D721Med (cell line): ENCODE results near the gene DRC3.
"Not testable (repeated sequence)": the region's sequence is repeated elsewhere in the genome, so short reads cannot be mapped to it uniquely, and the experiment has no call there.

Source experiments
- DNase-seq: peaks from one replicate; pipeline ENCODE4 v3.0.0; 2011; ENCODE audit warnings: low spot score; ENCODE audit not compliant: insufficient read length
- FAIRE-seq: peaks from 2 replicates; lab custom pipeline; 2011; peaks lifted over from hg19 to GRCh38; lab: Jason Lieb, UNC
- TF ChIP-seq, protein P1 (sequence below): IDR thresholded peaks from 2 replicates; pipeline ENCODE4 v1.5.1; 2012; ENCODE audit warnings: mild to moderate bottlenecking, control low read depth; ENCODE audit not compliant: insufficient read depth; ENCODE audit errors: missing control alignments

DRC3 gene

GRCh38 chr17:17950347-17950746 lies 22.3 kb upstream of the DRC3 start:
- DNase-seq (no peak), FAIRE-seq (no peak)
- TF ChIP-seq, protein P1, sequence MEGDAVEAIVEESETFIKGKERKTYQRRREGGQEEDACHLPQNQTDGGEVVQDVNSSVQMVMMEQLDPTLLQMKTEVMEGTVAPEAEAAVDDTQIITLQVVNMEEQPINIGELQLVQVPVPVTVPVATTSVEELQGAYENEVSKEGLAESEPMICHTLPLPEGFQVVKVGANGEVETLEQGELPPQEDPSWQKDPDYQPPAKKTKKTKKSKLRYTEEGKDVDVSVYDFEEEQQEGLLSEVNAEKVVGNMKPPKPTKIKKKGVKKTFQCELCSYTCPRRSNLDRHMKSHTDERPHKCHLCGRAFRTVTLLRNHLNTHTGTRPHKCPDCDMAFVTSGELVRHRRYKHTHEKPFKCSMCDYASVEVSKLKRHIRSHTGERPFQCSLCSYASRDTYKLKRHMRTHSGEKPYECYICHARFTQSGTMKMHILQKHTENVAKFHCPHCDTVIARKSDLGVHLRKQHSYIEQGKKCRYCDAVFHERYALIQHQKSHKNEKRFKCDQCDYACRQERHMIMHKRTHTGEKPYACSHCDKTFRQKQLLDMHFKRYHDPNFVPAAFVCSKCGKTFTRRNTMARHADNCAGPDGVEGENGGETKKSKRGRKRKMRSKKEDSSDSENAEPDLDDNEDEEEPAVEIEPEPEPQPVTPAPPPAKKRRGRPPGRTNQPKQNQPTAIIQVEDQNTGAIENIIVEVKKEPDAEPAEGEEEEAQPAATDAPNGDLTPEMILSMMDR: no peak

DNA sequence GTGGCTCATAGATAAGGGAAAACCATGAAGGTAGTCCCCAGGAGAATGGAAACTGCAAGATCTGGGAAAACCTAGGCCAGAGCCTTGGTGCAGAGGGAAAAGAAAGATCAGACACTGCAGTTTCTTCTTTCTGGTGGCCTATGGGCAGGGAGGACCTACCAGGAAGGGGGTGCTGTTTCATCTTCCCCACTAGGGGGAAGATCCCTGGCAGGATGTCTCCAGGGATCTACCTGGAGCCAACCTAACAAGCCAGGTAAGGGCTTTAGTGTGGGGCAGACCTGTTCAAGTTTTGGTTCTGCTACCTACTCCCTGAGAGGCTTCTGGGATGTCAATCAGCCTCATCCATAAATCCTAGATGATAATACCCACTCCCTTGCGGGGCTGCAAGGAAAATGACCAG lies 21.9 kb upstream of the DRC3 start:
- TF ChIP-seq, protein P1: no peak
- no peak for FAIRE-seq
- DNase-seq: no peak

GRCh38 chr17:17951524-17951923 lies 21.1 kb upstream of the DRC3 start:
- DNase-seq (no peak), FAIRE-seq (no peak)
- TF ChIP-seq, protein P1: no peak

DNA sequence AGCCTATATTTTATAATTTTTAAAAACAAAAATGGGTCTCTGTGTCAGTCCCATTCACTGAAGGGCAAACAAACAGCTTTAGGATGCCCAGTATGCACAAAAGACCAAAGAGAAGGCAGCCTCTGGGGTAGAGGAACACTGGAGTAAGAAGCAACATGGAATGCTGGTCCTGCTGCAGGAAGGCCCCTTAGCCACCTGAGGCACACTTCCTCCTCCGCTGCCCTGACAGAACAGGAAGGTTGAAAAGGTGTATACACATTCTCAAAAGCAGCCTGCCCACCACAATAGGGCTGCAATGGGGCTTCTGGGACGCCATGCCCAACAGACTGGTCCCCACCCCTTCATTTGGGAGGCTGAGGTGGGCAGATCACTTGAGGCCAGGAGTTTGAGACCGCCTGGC lies 20.0 kb upstream of the DRC3 start:
- TF ChIP-seq, protein P1: no peak
- FAIRE-seq (no peak), DNase-seq (no peak)

DNA sequence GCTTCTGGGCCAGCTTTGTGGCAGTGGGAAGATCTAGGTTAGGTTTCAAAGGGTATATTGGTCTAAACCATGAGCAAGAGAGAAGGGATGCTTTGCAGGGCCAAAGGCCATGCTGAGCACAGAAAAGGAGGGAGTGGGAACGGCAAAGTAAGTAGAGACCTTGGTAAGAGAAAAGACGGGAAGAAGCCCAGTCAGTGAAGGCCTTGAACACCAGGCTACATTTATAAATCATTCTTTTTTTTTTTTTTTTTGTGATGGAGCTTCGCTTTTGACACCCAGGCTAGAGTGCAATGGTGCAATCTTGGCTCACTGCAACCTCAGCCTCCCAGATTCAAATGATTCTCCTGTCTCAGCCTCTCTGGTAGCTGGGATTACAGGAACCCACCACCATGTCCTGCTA lies 18.6 kb upstream of the DRC3 start:
- TF ChIP-seq, protein P1: no peak
- FAIRE-seq (no peak), DNase-seq (no peak)

- FAIRE-seq, DNase-seq: not testable (repeated sequence)
Measured at GRCh38 chr17:17955790-17956341, 16.8 kb upstream of the DRC3 start.

- FAIRE-seq (no peak), DNase-seq (no peak)
- TF ChIP-seq, protein P1: no peak
Measured at GRCh38 chr17:17957584-17957916, 15.1 kb upstream of the DRC3 start.

DNA sequence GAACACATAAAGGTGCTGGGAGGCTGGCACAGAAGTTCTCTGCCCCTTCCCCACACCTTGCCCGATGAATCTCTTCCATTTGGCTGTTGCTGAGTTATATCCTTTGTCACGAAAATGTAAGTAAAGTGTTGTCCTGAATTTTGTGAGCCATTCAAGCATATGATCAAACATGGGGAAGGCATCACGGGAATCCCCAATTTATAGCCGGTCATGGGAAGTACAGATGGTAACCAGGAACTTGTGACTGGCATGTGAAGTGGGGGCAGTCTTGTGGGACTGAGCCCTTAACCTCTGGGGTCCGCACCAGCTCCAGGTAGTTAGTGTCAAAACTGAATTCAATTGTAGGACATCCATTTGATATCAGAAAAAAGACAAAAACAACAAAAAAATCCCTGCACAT lies 13.7 kb upstream of the DRC3 start:
- TF ChIP-seq, protein P1: no peak
- FAIRE-seq (no peak), DNase-seq (no peak)
